NCI-H2107 treated with DMSO at 0.1 percent for 48 hours (cell line): Measurements from ENCODE around the gene NFRKB.
A peak's percentile ranks its signal among the peaks of the same experiment; 100 is the strongest.
"Not testable (repeated sequence)": the region's sequence is repeated elsewhere in the genome, so short reads cannot be mapped to it uniquely, and the experiment has no call there.

Experiments
- DNase-seq: peaks from one replicate; lab custom pipeline; 2025; ENCODE audit not compliant: unreplicated experiment; lab: John Stamatoyannopoulos, UW

Gene NFRKB

DNA sequence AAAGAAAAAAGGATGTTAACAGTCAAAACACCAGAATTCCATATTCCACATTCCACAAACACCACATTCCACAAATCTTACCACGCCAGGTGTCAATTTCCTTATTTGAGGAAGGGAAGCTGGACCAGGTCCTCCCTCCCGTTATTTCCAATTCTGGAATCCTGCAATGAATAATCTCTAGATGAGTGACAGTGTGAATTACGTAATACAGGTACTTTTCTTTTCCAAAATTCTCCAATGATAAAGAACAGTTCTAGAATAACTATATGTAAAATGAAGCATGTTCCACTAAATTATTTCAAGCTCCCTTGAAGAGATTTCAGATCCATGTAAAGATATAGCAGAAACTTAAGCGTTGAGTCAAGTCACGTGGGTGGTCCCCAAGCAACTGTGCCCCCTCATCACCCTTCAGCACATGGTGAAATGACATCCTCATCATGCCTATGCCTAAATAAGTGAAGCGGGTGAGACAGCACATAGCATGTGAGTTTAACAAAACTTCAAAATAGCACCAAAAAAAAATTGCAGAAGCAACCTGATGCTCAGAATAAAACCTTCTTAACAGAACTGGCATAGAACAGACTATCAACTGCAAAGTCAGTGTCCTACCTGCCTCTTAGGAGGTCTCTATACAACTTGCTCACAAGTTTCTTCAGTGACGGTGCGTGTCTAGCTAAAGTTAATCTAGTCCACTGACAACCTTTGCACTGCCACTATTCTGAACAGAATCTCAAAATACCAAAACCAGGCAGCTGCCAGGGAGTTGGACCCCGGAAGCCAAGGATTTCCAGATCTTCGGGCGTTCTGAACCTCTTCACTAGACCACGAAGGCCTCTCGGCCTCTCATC lies 876 bp downstream of the NFRKB start:
- no peak for DNase-seq

DNA sequence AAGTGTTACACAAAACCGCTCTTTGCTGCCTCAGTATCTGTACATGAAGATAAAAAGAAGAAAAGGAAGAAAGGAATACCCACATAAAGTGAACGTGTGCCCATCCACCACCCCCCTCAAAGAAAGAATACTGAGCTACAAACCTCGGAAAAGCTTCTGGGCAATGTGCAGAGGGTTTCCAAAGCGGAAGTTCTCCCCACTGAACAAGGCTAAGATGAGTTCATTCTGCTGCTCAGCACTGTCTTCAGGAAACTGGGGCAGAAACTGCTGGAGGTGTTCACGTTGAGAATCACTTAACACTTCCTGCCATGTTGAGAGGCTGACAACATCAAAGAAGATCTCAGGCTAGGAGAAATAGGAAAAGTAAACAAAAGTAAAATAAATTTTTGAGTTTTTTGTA lies 6.9 kb downstream of the NFRKB start:
- no peak for DNase-seq

DNA sequence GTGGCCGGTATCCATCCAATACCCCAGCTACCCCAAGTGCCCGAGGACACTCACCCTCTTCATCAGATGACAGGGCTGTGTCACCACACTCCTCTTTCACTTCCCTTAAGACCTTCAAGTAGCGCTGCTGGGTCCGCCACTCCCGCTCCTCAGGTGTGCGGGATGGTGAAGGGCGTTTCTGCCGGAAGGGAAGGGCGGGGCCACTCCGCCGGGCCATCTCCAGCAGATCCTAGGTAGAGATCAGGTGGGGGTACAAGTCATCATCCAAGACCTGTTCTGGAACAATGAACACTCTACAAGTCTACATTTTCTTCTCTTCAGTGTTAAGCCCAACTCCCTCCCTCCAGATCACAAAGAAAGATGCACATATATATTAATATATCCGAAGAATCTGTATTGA lies 10.0 kb downstream of the NFRKB start:
- DNase-seq, result no peak

DNA sequence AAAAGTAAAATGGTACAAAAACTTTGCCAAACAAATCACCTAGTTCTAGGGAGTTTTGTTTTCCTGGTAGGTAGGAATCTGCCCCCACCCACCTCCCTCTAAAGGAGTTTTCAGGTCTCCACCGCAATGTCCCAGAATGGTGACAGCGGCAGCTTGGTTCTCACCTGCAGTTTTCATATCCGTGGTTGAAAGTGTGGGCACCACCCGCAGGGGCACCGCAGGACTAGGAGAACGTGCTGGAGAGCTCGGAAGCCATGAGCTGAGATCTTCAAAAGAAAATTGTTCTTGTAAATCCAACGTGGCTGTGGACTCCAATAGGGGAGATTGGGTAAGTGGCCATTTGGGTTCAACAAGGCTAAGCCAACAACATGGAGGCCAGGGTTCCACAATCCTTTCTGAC lies 10.8 kb downstream of the NFRKB start:
- DNase-seq, result no peak

DNA sequence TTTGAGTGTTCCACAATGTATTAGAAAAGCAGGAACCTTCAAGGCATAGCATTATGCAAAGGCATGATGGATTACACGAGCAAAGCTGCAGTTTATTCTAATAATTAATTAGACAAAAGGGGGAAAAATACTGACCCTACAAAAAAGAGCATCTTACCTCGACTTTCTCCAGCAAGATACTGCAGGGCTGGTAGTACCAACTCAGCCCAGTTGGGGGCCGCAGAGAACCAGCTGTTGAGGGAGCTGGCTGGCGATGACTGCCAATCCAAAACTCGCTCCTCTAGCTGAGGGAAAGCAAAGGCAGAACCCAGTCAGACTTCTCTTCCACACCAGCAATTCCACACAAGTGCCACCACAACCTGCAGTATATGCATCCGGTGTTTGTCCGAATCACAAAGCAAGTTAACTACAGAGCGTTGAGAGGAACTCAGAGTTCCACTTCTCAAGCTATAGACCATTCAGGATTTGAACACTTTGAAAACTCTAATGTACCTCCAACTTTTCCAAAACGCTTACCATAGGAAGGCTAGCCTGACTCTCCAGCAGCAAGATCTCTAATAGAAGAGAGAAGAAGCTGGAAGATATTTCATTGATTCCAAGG lies 13.7 kb downstream of the NFRKB start:
- peak; percentile 8 for DNase-seq

DNA sequence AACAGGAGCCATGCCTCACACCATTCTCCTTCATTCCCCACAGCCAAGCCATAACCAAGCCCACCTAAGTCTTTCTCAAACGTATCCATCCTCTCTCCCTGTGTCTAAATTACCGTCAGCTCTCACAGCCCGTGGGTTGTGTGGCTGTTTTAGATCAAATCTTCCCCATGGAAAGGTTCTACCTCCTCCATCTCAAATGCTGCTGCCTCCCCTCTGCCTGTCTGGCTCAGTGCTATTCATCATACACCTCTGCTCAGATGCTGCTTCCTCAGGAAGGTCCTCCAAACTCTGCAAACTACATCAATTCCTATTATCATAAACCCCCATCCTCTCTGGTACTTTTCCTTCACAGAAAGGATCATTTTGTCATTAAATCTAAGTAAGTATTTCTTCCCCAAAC lies 15.1 kb downstream of the NFRKB start:
- DNase-seq, result no peak

DNA sequence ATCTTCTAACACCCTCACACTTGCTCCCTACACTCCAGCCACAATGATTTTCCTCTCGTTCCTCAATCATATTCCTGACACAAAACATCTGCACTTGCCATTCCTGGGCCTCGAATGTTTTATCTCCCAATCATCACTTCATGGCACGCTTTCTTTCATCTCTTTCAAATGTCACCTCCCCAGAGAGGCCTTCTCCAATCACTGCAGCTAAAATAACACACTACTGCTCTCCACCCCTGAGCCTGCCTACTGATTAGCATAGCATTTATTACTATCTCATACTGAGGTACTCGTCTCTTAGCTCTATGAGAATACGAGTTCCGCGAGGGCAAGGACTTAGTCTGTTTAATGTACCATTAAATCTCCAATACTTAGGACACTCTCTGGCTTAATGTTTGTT lies 23.5 kb downstream of the NFRKB start:
- no peak for DNase-seq

DNA sequence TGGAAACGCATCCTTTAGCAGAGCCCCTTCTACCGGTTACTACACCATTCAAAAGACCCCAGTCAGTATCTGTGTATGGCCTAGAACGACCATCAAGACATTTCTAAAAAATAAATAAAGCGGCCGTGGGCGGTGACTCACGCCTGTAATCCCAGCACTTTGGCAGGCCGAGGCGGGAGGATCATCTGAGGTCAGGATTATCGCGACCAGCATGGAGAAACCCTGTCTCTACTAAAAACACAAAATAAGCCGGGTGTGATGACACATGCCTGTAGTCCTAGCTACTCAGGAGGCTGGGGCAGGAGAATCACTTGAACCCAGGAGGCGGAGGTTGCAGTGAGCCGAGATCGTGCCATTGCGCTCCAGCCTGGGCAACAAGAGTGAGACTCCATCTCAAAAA lies 26.8 kb downstream of the NFRKB start:
- DNase-seq, result not testable (repeated sequence)

DNA sequence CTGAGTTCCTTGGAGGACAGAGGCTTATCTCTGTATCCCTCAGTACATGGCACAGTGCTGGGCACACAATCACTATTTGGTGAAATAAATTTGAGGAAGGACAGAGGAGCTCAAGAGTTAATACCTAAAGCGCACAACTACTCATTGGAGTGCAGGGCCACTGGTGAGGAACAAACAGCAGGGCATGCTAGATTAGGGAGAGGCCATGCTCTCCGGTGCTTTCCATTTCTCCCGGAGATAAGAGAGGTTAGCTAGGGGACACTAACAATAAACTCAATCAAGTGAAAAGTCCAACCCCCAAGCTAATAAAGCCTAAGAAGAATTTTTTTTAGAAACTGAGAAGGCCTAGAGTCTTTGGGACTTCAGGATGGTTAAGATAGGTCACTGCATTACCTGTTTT lies 29.1 kb downstream of the NFRKB start:
- DNase-seq, result no peak

DNA sequence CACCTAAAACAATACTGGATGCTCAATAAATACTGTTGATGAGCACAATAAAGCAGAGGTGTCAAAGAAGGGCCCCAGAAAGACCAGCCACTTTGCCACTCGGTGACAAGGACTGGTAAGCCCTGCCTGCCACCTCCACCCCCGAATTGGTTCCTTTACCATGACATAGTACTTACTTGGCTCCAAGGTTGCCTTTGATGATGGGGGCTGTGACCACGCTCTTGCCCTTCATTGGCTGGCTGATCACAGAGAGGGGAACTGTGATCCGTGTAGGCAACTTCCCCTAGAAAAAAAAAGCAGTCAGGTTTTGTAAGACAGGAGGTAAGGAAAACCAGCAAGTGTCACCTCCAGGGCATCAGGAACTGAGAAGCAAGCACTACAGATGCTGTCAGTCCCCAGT lies 29.7 kb downstream of the NFRKB start:
- DNase-seq, result no peak

DNA sequence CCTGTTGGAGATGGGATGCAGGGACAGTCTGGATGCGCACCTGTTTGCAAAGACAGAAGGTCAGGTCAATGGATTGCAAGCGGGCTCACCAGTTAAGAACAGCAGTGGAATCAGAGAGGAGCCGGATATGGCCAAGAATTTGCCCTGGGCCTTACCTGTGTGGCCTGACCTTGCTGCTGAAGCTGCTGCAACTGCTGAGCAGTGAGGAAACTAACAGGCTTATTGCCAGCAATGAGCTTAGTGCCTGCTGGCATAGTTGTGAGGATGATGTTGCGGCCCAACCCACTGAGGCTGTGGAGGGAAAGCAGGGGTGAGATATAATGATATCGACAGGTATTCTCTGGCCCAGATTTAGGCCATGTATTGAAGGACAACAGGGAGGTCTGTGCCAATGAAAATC lies 30.6 kb downstream of the NFRKB start:
- DNase-seq, result no peak

DNA sequence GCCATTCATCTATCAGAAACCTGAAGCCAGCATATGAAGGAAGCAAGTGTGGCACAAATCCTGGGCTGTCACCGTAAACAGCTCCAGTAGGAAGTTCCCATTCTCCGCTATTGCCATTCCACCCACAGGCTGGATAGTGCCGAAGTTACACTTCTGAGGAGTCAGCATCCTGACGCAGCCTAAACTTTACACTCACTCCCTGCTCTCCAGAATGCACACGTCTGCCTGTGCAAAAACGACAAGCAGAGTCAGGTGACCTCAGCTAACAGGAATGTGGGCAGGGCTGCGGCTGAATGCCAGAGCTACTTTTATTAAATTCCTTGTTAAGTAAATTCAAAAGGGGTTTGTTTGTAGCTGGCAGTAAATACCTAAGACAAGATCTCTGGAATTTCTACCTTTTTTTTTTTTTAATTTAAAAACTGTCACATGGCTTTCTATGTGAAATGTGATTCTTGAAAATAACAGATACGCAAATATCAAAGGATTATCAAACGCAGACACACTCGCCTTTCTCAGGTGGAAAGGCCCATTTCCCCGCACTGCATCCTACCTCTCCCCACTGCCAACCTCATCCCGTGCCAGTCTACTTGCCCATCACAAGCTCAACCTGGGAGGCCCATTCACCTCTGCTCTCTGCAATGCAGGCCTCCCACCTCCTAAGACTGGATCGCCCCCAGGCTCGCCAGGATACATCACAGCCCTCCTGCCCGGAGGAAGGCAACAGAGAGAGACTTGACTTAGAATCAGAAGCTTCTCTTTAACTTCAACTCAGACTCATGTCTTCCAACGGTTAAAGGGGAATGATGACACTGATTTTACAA lies 33.5 kb downstream of the NFRKB start:
- DNase-seq, result no peak

DNA sequence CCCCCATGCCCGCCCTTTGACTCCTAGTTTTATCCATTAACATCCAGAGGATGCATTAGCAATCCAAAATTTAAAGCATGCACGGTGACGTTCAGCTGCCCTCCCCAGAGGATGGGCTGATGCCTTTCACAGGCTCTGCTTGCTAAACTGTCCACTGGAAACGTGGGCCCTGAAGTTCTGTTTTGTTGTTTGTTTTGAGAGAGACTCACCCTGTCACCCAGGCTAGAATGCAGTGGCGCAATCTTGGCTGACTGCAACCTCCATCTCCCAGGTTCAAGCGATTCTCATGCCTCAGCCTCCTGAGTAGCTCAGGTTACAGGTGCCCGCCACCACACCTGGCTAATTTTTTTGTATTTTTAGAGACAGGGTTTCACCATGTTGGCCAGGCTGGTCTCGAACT lies 39.3 kb downstream of the NFRKB start:
- no peak for DNase-seq

DNA sequence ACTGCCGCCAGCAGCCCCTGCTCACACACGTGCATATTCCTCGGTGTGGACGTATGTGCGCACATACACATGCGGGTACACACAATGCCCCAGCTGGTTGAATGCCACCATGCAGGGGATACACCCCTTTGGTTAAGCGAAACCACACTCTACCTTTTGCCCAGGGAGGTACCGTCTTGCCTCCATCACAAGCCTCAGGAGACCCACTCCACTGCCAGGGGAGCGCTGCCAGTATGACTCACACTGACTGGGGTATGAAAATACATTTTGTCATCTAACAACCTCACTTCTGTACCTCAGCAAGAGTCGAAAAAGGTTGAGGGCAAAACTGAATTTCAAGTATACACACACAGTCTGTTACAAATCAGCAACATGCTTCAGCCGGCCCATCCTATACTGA lies 40.3 kb downstream of the NFRKB start:
- peak; percentile 51 for DNase-seq

DNA sequence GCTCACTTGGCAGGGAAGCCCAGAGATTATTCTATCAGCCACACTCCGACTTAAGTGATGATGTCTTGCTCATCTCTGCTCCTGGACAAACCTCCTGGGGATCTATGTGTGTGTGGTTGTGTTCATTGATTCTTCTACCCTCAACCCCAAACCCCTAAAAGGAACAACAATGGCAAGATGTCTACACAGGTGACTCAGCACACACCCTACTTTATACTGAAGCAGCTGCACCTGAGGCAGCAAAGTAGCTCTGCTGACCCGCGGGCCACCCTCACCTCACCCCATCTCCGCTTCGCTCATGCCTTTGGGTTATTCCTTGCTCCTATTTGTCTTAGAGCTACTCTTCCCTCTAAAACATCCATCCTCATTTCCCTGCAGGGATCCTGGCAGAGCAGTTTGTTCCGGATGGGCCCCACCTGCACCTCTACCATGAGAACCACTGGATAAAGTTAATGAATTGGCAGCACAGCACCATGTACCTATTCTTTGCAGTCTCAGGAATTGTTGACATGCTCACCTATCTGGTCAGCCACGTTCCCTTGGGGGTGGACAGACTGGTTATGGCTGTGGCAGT lies 41.1 kb downstream of the NFRKB start:
- no peak for DNase-seq

DNA sequence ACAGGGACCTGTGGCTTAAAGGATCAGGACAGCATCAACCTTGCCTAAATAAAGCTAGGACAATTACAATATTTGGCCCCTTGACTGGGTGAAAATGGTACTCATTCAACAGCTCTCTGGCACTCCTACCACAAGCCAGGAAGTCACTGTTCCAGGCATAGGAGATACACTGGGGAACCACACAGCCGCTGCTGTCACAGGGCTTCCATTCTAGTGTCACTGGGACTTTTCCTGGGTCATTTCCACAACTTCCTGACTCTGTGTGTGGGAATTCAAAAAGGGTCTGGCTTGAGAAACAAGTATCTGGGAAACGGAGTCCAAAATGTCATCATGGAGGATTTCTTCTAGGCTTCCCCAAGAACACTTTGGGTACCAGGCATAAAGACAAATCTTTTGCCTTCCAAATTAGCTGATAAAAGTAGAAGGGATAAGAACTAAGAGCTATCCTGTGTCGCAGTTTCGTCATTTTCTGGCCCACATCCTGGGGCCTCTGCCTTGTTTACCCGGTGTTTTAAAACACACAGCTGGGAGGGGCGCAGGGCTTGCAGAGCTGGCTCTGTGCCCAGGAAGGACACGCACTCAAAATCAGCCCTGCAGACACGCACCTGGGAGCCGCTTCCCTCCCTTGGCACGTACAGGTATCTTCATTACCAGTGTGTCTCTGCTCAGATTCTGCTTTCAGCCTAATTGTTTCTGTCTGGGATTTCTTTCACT lies 41.7 kb downstream of the NFRKB start:
- peak; percentile 81 for DNase-seq

DNA sequence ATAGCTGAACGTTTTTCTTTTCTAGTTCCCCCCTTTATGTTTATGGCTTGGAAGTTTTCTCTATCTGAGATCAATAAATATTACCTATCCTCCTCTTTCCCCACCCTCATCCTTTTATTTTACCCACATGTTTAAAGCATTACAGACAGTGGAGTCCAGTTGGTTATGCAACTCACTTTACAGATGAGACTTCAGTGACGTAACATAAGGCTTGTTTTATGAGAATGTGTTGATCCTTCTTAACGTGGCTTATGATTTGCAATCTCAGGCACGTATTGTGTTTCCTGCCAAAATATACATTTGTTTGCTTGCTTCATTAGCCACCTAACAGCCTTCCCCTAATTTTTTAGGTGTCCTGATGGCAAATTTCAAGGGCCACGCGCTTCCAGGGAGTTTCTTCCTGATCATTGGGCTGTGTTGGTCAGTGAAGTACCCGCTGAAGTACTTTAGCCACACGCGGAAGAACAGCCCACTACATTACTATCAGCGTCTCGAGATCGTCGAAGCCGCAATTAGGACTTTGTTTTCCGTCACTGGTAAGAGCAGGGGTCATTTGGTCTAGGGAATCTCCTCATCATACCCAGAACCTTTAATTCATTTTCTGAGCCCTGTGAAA lies 43.1 kb downstream of the NFRKB start:
- no peak for DNase-seq

DNA sequence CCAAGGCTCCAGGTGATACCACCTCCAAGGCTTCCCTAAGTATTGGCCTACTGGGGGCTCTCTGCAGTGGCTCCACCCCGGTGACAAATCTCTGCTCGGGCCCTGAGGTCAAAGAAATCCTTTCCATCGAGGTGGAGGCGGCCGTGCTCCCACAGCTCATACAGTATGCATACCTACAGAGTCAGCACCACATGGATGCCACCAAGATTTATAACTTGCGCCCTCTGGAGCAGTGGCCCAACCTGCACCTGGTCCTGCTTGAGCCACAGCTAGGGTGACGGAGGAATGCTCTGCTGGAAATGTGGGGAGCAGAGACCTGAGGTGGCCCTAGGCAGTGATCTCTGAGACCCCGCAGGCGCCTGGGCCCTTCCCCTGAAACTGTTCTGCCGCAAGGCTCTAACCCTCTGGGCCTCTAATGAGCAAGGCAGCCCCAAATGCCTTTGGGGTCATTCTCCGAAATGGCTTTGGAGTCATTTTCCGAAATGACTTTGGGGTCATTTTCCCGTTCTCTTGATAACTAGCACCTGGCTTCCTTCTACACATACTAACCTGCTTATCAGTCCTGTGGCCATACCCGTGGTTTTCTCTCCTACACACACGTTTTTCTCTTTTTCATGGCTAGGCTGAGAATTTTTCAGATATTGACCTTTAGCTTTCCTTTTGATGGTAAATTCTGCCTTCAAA lies 45.8 kb downstream of the NFRKB start:
- no peak for DNase-seq

DNA sequence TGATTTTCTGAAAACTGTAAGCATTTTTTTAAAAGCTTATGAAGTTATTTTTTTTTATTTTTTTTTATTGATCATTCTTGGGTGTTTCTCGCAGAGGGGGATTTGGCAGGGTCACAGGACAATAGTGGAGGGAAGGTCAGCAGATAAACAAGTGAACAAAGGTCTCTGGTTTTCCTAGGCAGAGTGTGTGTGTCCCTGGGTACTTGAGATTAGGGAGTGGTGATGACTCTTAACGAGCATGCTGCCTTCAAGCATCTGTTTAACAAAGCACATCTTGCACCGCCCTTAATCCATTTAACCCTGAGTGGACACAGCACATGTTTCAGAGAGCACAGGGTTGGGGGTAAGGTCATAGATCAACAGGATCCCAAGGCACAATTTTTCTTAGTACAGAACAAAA lies 48.0 kb downstream of the NFRKB start:
- not testable (repeated sequence) for DNase-seq
